ENCODE data around the gene EHF. TPM values are rescaled to one million over a fixed set of nuclear protein-coding genes. Genes with fewer than 3 reads are reported as not detected.

EHF gene
- total and polyA plus RNA-seq, 9 of the 15 experiments (the other 6 are each of a cell fraction or from before 2014, with no cell fraction given) = 0.04 to 0.54 (median 0.37) TPM

GRCh38 chr11:34651551-34651950 lies 30.7 kb downstream of the EHF start (continued):
- no peak for TF ChIP-seq MBD1 (CRISPR knock-in tag; IDR thresholded peaks at IDR 0.05)
- no peak for TF ChIP-seq PREB (CRISPR knock-in tag; IDR thresholded peaks at IDR 0.05)
- TF ChIP-seq ZNF24 (IDR thresholded peaks at IDR 0.05) = no peak
- peak; percentile 56; the same call in 1 of the 2 replicates for TF ChIP-seq JUND (IDR thresholded peaks at IDR 0.05; ENCODE audit: borderline replicate concordance, low read depth, low read length)
- no peak for TF ChIP-seq JUND (tag; IDR thresholded peaks at IDR 0.05; ENCODE audit: borderline replicate concordance, low read depth, low read length)
- TF ChIP-seq PATZ1 (CRISPR knock-in tag; IDR thresholded peaks at IDR 0.05; ENCODE audit: borderline replicate concordance) = no peak
- TF ChIP-seq TFAM (CRISPR knock-in tag; conservative IDR thresholded peaks at IDR 0.05) = no peak
- TF ChIP-seq ARHGAP35 (IDR thresholded peaks at IDR 0.05; ENCODE audit: partially characterized antibody) = no peak
- no peak for TF ChIP-seq GTF2E2 (tag; IDR thresholded peaks at IDR 0.05)
- TF ChIP-seq WHSC1 (IDR thresholded peaks at IDR 0.05; ENCODE audit: low read length) = no peak
- no peak for TF ChIP-seq MAFK (IDR thresholded peaks at IDR 0.05; ENCODE audit: low read length)
- TF ChIP-seq KLF6 (CRISPR knock-in tag; IDR thresholded peaks at IDR 0.05; ENCODE audit: borderline replicate concordance) = no peak
- no peak for TF ChIP-seq POLR3G (IDR thresholded peaks at IDR 0.05; ENCODE audit: extremely low read depth, insufficient read length, insufficient replicate concordance)
- TF ChIP-seq PML (IDR thresholded peaks at IDR 0.05; ENCODE audit: low read length) = no peak
- TF ChIP-seq PHF20 (IDR thresholded peaks at IDR 0.05; ENCODE audit: partially characterized antibody) = no peak
- TF ChIP-seq ZNF239 (CRISPR knock-in tag; IDR thresholded peaks at IDR 0.05) = no peak
- TF ChIP-seq MAX (CRISPR knock-in tag; IDR thresholded peaks at IDR 0.05) = no peak
- TF ChIP-seq THRB (CRISPR knock-in tag; conservative IDR thresholded peaks at IDR 0.05) = no peak
- TF ChIP-seq ZNF134 (CRISPR knock-in tag; conservative IDR thresholded peaks at IDR 0.05) = no peak
- no peak for TF ChIP-seq ZNF431 (CRISPR knock-in tag; IDR thresholded peaks at IDR 0.05)
- no peak for TF ChIP-seq FUS (optimal IDR thresholded peaks at IDR 0.05; ENCODE audit: low read depth, low read length)
- TF ChIP-seq CHD2 (IDR thresholded peaks at IDR 0.05; ENCODE audit: low read depth, low read length) = no peak
- no peak for TF ChIP-seq MECOM (CRISPR knock-in tag; IDR thresholded peaks at IDR 0.05)
- TF ChIP-seq RFX1 (IDR thresholded peaks at IDR 0.05) = peak; percentile 92
- TF ChIP-seq RBBP5 (IDR thresholded peaks at IDR 0.05; ENCODE audit: borderline replicate concordance, insufficient read depth, low read length, poor library complexity, severe bottlenecking) = no peak

Measured in K562 (cell line).